Colonic mucosa (tissue), 4 donors: Measurements from ENCODE around the gene CFAP45. TPM values are rescaled to one million over a fixed set of nuclear protein-coding genes. Genes with fewer than 3 reads are reported as not detected.

Experiments used
- DNase-seq: peaks from one replicate; pipeline ENCODE4 v3.0.0-alpha.2; 2020
- H3K27ac ChIP-seq: fragments of 200-600 bp; one replicate; pipeline ENCODE4 v1.8.0; 2021
- H3K27me3 ChIP-seq: fragments of 200-600 bp; one replicate; pipeline ENCODE4 v1.8.0; 2021
- H3K36me3 ChIP-seq: fragments of 200-600 bp; one replicate; pipeline ENCODE4 v1.8.0; 2021
- H3K4me1 ChIP-seq: fragments of 200-600 bp; one replicate; pipeline ENCODE4 v1.8.0; 2021; ENCODE audit warnings: mild to moderate bottlenecking
- H3K4me3 ChIP-seq: fragments of 200-600 bp; one replicate; pipeline ENCODE4 v1.8.0; 2021
- H3K9ac ChIP-seq, 2 donors: one replicate each; pipeline ENCODE4 v1.7.0; 2013; ENCODE audit warnings: control low read depth in 2 of 2, low read depth in 2 of 2, low read length in 2 of 2
- H3K9me3 ChIP-seq: fragments of 200-600 bp; one replicate; pipeline ENCODE4 v1.8.0; 2021
- intact Hi-C: fragments of 100-400 bp; cut with DNase I; formaldehyde crosslinking; loops from one replicate; pipeline ENCODE4 v1.14.1; 2022
- total RNA-seq, 2 donors: library from RNA; stranded (reverse); fragmentation: NEBNext Ultra II Directional in 1 of 2; extraction: Animal tissue kit (Norgen Biotek cat#: 25700) in 1 of 2; gene quantifications; one replicate each; pipeline ENCODE4 v1.2.1, GENCODE V29; 2021
- TF ChIP-seq, protein P1 (sequence below): fragments of 200-600 bp; IDR thresholded peaks from one replicate; pipeline ENCODE4 v1.8.0; 2022; ENCODE audit warnings: antibody characterized with exemption, mild to moderate bottlenecking
- donor health status: healthy.
- donor health status: DM: no; HTN: no; CAD: no.
- donor health status: DM: no; HTN: no; CAD: no.

The CFAP45 gene
- total RNA-seq, 2 donors from 2014 or later: 0.30 TPM; not detected in 1

DNA sequence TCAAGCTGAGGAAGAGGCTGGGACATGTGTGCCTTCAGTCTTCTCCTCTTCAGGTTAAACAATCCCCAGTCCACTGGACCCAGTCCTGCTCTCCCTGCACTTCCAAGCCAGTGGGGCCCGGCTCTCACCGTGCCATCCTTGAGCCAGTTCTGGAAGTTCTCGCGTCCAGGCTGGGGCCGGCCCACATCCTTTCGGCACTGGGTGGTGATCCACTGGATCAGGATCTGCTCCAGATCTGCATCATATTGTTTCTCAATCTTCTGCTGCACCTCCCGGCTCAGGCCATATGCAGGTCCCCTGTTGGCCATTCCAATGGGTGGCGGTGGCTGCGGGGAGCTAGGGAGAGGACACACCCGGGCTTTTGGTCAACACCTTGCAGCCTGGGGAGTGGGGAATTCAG, 20.2 kb upstream of the CFAP45 start:
- TF ChIP-seq, protein P1, sequence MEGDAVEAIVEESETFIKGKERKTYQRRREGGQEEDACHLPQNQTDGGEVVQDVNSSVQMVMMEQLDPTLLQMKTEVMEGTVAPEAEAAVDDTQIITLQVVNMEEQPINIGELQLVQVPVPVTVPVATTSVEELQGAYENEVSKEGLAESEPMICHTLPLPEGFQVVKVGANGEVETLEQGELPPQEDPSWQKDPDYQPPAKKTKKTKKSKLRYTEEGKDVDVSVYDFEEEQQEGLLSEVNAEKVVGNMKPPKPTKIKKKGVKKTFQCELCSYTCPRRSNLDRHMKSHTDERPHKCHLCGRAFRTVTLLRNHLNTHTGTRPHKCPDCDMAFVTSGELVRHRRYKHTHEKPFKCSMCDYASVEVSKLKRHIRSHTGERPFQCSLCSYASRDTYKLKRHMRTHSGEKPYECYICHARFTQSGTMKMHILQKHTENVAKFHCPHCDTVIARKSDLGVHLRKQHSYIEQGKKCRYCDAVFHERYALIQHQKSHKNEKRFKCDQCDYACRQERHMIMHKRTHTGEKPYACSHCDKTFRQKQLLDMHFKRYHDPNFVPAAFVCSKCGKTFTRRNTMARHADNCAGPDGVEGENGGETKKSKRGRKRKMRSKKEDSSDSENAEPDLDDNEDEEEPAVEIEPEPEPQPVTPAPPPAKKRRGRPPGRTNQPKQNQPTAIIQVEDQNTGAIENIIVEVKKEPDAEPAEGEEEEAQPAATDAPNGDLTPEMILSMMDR: no peak
- H3K4me1 ChIP-seq: no peaks in the 10 kb centered on the region
- DNase-seq: no peak
- H3K27me3 ChIP-seq: no peaks in the 10 kb centered on the region
- no peak overlapping the region for H3K4me3 ChIP-seq
- no peak overlapping the region for H3K9ac ChIP-seq
- H3K9me3 ChIP-seq: no peaks in the 10 kb centered on the region
- intact Hi-C loops: no loop called here
- peaks cover 19% of the 10 kb centered on the region for H3K36me3 ChIP-seq
- H3K27ac ChIP-seq: no peak overlapping the region

DNA sequence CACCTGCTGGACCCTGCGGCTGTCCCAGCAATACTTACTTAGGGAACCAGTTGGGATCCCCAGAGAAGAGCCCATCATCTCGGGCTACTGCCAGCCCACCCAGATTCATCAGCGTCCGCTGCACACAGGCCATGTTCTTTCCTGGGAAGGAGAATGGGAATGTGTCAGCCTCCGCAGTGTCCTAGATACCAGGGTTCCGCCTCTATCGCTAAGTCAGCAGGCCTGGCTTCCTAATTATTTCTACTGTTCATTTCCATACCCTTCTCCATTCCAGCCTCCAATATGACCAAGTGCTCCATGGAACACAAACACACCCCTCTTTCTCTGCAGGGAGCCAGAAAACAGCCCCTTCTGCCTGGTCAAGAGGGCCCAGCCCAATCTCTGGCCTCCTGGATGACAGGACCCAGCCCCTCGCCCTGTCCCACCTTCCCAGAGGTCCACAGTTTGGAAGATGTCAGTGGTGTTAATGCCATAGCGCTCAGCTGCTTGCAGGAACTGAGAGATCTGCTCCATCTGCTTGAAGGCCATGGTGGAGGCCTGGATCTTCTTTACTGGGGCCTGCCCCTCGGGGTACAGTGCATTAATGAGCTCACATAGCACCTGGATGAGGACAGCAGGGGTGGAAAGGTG, 19.4 kb upstream of the CFAP45 start:
- H3K27ac ChIP-seq: no peak overlapping the region
- H3K36me3 ChIP-seq: peaks cover 19% of the 10 kb centered on the region
- H3K27me3 ChIP-seq: no peaks in the 10 kb centered on the region

DNA sequence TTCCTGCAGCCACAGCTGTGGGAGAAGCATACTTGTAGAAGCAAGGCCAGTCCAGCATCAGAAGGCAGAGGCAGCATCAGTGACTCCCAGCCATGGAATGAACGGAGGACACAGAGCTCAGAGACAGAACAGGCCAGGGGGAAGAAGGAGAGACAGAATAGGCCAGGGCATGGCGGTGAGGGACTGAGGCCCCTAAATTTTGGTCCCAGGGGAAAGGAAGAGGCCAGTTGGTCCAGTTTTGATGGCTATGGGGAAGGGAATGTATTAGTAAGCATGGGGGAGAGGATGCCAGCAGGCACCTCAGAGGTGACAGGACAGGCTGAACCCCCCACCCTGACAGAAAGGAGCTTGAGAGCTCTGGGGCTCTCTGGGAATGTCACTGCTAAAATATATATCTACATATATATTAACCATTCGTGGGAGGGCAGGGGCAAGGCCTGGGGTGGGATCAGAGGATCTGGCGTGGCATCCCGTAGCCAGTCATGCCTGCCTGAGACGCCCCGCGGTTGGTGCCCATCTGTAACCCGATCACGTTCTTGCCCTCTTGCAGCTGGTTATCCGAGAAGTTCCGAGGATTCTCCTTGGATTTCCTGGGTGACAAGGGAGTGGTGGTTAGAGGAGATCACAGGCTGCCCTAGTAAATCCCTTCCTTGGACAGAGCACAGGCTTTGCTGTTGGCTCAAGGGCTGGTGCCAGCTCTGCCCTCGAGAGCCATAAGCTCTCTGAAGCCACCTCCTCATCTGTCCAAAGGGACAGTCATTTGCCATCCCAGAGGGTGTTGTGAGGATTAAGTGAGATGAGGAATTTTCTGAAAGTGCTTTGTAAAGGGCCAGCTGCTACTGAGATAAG, 18.6 kb upstream of the CFAP45 start:
- no peak overlapping the region for H3K9ac ChIP-seq
- H3K4me1 ChIP-seq: no peaks in the 10 kb centered on the region
- no peaks in the 10 kb centered on the region for H3K9me3 ChIP-seq
- intact Hi-C loops: no loop called here
- H3K27me3 ChIP-seq: no peaks in the 10 kb centered on the region
- no peak overlapping the region for H3K27ac ChIP-seq
- no peak overlapping the region for H3K4me3 ChIP-seq
- no peak for DNase-seq
- peaks cover 19% of the 10 kb centered on the region for H3K36me3 ChIP-seq
- TF ChIP-seq, protein P1: no peak

More for the DNA sequence above, 19.4 kb upstream of the CFAP45 start:
- intact Hi-C loops: no loop called here
- TF ChIP-seq, protein P1: no peak
- Histone ChIP-seq H3K4me1 (no peaks in the 10 kb centered on the region), H3K4me3 (no peak overlapping the region), H3K9ac (no peak overlapping the region), H3K9me3 (no peaks in the 10 kb centered on the region)
- no peak for DNase-seq

DNA sequence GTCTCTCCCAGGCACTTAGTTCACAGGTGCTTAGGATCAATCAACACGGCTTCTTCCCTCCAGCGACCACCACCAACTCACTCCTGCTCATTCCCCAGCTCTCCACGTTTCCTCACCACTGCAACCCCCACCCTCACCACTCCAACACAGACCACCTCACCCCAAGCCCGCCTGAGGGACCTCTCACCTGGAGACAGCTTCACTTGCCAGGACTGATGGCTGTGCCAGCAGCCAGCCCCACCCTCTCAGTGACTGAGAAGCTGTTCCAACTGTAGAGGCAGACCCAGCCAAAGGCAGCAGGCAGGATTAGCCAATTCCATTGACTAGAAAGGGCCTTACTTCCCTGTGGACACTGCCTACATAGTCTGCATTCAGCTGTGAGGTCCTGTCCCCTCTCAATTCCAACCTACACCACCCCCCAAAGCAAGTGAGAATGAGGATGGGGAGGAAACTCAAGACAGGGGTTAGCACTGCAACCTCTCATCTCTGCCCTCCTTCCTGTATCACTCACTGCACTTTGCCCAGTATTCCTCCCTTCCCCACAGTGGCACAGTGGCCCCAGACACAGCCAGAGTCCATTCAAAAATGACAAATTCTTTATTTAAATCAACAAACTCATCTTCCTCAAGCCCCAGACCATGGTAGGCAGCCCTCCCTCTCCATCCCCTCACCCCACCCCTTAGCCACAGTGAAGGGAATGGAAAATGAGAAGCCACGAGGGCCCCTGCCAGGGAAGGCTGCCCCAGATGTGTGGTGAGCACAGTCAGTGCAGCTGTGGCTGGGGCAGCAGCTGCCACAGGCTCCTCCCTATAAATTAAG, 17.8 kb upstream of the CFAP45 start:
- Histone ChIP-seq H3K9me3 (no peaks in the 10 kb centered on the region), H3K4me1 (no peaks in the 10 kb centered on the region), H3K36me3 (peaks cover 19% of the 10 kb centered on the region), H3K27ac (no peak overlapping the region), H3K9ac (peak overlapping the region in 1 of 2 donors; percentile 51), H3K27me3 (no peaks in the 10 kb centered on the region), H3K4me3 (no peak overlapping the region)
- TF ChIP-seq, protein P1: no peak
- intact Hi-C loops: no loop called here
- no peak for DNase-seq

DNA sequence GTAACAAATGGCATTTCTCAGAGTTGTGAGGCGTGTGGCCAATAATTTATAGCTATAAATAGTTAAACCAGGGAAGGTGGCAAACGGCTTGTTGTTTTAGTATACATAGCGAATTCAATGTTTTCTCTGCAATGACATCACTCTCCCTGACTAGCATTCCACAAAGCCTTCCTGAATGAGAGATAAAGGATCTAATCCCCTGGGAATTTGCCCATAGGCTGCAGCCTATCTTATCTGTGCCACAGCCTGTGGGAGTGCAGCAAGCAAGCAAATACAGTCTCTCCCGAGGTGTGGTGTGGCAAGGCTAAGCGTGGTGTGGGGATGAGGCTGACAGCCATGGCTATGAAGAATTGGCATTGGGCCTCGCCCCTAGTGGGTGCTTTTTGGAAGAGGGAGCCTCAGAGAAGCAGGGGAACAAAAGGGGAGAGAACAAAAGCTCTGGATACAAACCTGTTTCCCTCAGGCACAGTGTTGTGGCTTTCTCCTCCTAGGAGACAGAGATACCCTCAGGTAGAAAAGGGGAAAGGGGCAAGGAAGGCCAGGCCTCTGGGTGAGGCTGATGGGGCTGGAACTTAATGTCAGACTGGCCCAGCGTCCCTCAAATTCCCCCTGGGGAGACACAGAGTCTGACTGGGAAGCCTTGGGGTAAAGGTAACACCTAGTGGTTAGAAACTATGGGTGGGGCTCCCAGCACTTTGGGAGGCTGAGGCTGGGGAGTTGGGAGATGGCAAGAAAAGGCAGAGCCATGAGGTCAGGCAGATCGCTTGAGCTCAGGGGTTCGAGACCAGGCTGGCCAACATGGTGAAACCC, 16.5 kb upstream of the CFAP45 start:
- Histone ChIP-seq H3K36me3 (peaks cover 19% of the 10 kb centered on the region), H3K27ac (peak overlapping the region; percentile 13), H3K9ac (peak overlapping the region in 1 of 2 donors; percentile 14), H3K9me3 (no peaks in the 10 kb centered on the region), H3K4me3 (no peak overlapping the region), H3K27me3 (no peaks in the 10 kb centered on the region), H3K4me1 (no peaks in the 10 kb centered on the region)
- TF ChIP-seq, protein P1: no peak
- no peak for DNase-seq
- intact Hi-C loops: no loop called here
